Measurements from ENCODE around the gene FAM89B.

DNA sequence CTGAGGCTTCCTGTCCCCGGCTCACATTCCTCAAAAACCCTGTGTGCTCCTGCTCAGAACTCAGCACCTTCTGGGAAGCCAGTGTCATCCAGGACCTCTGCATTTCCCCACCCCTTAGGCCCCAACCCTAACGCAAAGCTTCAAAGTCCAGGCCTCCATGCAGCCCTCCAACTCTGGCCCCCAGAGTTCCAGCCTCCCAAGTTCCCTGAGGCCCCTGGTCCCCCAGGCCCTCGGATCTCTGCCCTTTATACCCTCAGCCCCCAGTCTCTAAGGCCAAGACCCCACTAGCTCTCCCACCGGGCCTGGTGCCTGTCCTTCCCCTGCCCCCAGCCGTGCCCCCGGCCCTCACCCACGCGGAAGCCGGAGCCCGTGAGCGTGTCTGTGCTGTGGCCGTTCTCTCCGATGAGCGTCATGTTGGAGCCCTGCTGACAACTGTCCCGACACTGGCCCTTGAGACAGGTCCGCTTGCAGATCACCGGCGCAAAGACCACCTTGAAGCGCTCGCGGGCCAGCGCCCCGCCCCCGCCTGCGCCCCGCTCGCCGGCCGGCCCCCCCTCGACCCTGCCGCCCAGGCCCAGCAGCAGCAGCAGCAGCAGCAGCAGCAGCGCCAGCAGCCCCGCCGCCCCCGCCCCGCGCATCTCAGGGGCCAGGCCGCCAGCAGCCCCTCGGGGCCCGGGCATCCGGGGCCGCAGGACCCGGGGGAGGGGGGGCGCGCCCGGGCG, 14.9 kb upstream of the FAM89B start:
- TF ChIP-seq, protein P1, sequence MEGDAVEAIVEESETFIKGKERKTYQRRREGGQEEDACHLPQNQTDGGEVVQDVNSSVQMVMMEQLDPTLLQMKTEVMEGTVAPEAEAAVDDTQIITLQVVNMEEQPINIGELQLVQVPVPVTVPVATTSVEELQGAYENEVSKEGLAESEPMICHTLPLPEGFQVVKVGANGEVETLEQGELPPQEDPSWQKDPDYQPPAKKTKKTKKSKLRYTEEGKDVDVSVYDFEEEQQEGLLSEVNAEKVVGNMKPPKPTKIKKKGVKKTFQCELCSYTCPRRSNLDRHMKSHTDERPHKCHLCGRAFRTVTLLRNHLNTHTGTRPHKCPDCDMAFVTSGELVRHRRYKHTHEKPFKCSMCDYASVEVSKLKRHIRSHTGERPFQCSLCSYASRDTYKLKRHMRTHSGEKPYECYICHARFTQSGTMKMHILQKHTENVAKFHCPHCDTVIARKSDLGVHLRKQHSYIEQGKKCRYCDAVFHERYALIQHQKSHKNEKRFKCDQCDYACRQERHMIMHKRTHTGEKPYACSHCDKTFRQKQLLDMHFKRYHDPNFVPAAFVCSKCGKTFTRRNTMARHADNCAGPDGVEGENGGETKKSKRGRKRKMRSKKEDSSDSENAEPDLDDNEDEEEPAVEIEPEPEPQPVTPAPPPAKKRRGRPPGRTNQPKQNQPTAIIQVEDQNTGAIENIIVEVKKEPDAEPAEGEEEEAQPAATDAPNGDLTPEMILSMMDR (IDR thresholded peaks at IDR 0.05) = no peak
- no peak for TF ChIP-seq EZH2 (IDR thresholded peaks at IDR 0.05; ENCODE audit: borderline replicate concordance, insufficient read depth, low read depth, low read length, poor library complexity, severe bottlenecking)
